Stimulated activated naive CD4-positive, alpha-beta T cell (primary cell): ENCODE measurements around the gene ZMYND8.
"Not testable (repeated sequence)": the region's sequence is repeated elsewhere in the genome, so short reads cannot be mapped to it uniquely, and the experiment has no call there.

ENCODE experiments used
- DNase-seq, 6 experiments: peaks; one replicate each; lab custom pipeline; 2025; lab: John Stamatoyannopoulos, UW

The ZMYND8 gene

GRCh38 chr20:47285189-47285588, 71.3 kb downstream of the ZMYND8 start:
- DNase-seq: no peak

- DNase-seq: no peak
These were observed 72.1 kb downstream of the ZMYND8 start for GRCh38 chr20:47284373-47284772.

DNA sequence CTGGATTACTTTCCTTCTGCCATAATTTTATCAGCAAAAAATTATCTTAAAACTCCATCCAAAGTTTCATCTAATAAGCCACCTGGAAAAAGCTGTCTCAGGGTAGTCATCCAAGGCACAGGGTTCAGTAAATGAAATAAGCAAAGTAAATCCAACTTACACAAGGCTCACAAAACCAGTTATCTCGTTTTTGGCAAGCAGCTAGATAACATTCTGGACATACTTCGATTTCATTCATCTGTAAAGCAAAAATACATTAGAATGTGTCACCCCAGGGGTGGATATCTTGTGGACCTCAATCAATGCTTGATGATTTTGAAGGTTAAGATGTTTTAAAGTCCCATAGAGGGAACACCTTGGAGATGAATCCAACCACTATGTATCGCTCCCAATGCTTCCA, 73.1 kb downstream of the ZMYND8 start:
- DNase-seq: no peak

- DNase-seq: no peak
These were observed 73.6 kb downstream of the ZMYND8 start for GRCh38 chr20:47282864-47283263.

GRCh38 chr20:47281376-47281775, 75.1 kb downstream of the ZMYND8 start:
- no peak for DNase-seq

GRCh38 chr20:47280668-47281067, 75.8 kb downstream of the ZMYND8 start:
- no peak for DNase-seq

DNA sequence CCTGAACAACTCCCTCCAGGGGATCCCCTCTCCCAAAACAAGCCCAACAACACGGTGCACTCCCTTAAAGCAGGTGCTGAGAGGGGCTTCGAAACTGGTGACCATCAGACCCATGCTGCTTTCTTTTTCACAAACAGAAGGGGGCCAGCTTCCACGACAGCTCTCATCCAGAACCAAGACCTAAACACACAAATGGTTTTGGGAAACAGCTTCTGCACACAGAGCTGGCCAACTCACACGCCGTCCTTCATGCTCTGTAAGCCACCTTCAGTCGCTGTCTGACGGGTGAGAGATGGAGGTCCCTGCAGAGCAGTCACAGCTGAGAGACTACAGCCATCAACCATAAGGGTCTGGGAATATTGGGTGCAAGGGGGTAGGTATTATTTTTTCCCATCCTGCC, 76.3 kb downstream of the ZMYND8 start:
- no peak for DNase-seq

DNA sequence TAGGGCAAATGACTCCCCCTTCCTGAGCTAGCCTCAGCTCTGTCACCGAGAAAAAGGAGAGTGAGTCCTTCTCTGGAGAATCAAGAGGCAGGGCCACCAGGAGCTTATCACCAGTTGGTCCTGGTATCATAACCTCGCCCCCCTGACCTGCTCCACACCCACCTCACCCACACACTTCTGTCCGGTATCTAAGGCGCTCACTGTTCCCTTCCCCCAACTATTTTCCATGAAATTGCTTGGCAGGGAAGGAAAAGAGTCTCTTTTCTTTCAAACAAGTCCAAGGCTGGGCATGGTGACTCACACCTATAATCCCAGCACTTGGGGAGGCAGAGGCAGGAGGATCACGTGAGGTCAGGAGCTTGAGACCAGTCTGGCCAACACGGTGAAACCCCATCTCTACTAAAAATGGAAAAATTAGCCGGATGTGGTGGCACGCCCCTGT, 77.6 kb downstream of the ZMYND8 start:
- DNase-seq: no peak

- not testable (repeated sequence) for DNase-seq
These were observed 79.0 kb downstream of the ZMYND8 start for GRCh38 chr20:47277535-47277872.

DNA sequence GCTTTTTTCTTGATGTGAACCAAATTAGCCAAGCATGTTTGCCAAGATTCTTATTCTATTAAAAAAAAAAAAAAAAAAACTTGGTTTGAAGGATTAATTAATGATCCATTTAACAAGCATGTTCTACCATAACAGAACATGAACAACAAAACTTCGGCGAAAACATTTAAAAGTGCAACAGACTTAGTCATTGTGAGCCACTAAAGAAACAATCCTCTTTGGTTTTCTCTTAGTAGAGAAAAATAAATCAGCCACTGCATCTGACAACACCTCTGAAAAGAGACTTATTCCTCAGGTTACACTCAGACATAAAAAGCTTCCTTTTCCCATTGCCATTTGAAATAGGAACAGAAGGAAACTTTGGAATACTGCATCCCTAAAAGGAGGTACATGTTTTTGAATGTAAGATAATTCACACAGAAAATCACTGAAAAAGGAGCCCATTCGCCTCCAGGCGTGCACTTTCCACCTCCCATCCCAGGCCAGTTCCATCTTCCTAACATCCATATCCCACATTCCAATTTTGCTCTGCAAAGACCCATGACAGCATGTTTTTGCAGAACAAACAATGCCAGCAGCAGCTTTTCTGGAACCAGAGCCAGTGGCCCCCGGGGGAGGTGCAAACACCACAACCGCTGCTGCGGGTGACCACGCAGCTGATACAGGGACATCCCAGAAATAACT, 79.5 kb downstream of the ZMYND8 start:
- no peak for DNase-seq

DNA sequence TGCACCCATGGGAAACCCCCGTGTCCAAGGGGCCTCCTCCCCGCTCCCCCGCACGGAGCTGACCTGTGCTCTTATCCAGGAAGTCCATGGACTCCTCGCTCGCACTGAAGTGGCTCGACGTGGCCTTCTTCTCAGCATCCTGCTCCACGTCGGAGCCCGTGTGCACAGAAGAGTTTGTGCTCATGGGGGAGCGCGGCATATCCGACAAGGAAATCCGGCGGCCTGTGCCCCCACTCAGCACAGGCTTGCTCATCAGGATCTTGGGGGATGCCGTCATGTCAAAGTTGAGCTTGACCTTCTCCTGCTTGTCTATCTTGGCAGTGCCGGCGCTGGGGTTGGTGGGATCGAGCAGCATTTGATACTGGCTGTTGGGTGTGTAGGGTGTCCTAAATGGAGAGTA, 80.2 kb downstream of the ZMYND8 start:
- DNase-seq: no peak

- DNase-seq: no peak
These were observed 81.0 kb downstream of the ZMYND8 start for GRCh38 chr20:47275548-47275947.

GRCh38 chr20:47274401-47275108, 81.9 kb downstream of the ZMYND8 start:
- DNase-seq: no peak

GRCh38 chr20:47273591-47274235, 82.8 kb downstream of the ZMYND8 start:
- DNase-seq: no peak

DNA sequence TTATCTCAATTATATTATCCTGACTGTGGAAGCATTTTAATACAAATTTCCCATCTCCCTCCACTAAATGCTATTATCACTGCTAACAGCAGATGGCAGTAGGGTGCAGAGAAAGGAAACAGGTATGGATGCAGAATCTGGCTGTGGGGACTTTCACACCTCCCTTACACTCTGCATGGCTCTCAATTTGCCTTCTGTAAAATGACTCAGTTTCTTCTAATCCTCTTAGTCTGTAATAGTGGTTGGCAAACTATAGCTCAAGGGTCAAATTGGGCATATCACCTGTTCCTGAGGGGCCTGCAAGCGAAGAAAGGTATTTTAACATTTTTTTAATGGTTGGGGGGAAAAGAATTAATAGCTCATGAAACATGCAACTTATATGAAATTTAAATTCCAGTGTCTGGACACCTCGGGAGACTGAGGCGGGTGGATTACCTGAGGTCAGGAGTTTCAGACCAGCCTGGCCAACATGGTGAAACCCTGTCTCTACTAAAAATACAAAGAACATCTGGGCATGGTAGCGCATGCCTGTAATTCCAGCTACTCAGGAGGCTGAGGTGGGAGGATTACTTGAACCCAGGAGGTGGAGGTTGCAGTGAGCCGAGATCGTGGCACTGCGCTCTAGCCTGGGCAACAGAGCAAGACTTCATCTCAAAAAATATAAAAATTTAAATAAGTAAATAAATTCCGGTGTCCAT, 83.5 kb downstream of the ZMYND8 start:
- DNase-seq: peak in 5 of 6 experiments; percentile 5 to 76 (median 49)

DNA sequence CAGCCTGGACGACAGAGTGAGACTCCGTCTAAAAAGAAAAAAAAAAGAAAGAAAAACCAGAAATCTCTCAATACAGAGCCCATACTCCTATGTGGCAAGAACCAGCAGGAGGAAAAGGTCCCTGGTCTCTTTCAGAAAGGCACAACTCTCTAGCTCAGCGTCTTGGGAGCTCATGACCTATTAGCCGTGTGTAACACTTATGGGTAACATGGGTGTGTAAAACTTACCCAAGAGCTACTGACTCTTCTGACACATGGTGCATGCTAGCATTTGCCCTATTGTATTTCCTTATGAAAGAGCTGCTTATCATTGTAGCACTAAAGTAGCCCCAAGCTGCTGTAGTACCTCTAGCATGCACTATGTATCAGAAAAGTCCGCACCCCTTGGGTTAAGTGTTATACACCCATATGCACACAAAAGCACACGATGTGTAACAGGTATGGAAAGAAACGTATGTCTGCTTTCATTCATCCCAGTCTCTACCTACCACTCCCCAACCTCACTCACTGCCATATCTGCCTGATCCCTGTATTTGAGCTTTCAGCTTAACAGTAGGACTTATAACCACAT, 85.4 kb downstream of the ZMYND8 start:
- no peak for DNase-seq

DNA sequence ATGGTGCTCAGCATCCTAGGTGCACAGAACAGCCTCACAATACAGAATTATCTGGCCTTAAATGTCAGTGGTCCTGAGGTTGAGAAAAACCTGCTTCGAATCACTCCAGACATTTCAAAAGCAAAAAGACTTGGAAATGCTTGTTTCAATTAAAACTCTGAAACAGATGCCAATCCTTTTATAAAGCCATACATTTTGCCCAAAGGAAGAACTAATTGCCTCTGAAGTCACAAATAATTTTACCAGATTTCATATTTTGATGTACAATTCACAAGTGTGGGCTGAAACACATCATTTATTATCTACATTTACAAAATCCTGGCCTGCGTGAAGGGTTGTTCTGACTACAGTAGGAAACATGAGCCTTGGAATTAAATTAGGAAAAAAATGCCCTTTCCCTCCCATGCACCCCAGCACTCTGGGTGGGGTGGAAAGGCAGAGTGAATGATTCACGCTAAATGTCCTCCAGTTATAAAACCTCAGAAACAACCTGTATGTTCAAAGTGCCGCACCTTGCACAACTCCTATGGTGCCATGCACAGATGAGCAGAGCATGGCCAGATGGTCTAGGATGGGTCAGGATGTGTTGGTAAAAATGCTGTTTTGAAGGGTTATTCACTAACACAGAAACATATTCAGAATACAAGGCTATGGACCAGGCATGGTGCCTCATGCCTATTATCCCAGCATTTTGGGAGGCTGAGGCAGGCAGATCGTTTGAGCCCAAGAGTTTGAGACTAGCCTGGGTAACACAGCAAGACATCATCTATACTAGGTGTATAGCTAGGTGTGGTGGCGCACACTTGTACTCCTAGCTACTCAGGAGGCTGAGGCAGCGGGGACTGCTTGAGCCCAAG, 87.0 kb downstream of the ZMYND8 start:
- no peak for DNase-seq

DNA sequence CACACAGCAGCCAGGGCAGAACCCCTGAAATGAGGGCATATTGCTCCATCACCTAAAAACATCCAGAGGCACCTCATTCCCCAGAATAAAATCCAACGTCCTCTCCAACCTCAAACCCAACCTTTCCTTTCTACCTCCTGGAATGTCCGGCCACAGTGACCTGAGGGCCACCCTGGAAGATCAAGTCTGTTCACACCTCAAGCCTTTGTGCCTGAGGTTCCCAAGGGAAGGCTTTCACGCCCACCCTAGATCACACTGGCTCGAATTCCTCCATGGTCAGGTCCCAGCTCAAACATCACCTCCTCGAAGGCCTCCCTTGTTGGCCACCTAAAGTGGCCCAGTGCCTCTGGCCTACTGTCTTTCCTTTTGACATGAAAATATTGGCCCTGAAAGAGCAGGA, 88.9 kb downstream of the ZMYND8 start:
- no peak for DNase-seq

DNA sequence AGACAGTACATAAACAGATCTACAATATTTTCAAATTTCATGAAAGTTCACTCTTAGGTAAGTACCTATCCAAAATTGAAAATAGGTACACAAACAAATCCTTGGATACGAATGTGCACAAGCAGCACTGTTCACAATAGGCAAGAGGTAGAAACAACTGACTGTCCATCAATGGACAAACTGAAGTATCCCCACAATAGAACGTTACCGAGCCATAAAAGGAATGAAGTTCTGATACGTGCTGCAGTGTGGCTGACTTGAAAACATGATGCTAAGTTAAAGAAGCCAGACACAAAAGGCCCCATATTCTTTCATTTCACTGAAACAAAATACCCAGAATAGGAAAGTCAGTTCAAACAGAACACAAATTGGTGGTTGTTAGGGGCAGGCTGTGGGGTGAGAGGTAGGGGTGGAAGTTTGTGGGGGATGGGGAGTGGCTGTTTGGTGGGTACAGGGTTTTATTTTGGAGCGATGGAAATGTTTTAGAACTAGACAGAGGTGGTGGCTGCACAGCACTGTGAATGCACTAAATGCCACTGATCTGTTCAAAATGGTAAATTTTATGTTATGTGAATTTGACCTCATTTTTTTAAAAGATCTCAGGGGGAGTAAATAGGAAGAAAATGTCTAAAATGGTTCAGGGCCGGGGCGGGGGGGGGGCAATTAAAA, 89.5 kb downstream of the ZMYND8 start:
- DNase-seq: no peak

DNA sequence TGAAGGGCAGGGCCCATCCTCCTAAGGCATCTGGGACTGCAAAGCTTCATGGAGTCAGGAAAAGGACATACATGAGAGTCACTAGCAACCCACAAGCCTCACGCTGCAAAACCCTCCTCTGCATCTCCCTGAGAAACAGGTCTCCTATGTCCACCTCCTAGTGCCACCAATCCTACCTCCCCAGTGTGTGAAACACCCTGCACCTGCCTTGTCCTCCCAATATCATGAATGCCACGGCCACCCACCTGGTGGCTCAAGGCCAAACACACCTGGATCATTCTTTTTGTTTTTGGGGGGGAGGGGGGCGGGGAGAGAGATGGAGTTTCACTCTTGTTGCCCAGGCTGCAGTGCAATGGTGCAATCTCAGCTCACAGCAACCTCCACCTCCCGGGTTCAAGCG, 90.5 kb downstream of the ZMYND8 start:
- no peak for DNase-seq

DNA sequence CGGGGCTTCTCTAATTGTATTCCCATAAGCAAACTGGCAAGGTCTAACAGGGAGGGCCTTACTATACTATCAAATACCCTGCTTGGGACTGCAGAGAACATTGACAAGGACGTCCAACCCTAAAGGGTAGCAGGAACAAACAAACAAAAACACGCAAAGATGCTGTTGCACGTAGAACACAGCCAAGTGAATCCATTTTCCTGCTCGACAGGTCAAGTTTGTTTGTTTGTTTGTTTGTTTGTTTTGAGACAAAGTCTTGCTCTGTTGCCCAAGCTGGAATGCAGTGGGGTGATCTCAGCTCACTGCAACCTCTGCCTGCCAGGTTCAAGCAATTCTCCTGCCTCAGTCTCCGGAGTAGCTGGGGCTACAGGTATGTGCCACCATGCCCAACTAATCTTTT, 91.3 kb downstream of the ZMYND8 start:
- no peak for DNase-seq
